ENCODE data around the gene ZBTB42. TPM values are rescaled to one million over a fixed set of nuclear protein-coding genes. Genes with fewer than 3 reads are reported as not detected.

The ZBTB42 gene
- total and polyA plus RNA-seq, 2 donors (not counting 3 experiments of a cell fraction or from before 2014, with no cell fraction given): 3.1 to 3.8 TPM

GRCh38 chr14:104822821-104823615 is 22.1 kb downstream of the ZBTB42 start:
- intact Hi-C loops (cut with micrococcal nuclease): no loop called here
- Histone ChIP-seq H3K9me1 (replicated peaks; ENCODE audit: control insufficient read depth, extremely low read depth, insufficient read depth, low read length) (no peaks in the 10 kb centered on the region), H3K4me1 (ENCODE audit: control insufficient read depth, extremely low read depth, insufficient read depth, low read length) (peaks cover 10% of the 10 kb centered on the region), H3K4me2 (ENCODE audit: insufficient read depth, low read length) (no peak overlapping the region), H4K20me1 (replicated peaks; ENCODE audit: control insufficient read depth, extremely low read depth, insufficient read depth, low read length) (no peaks in the 10 kb centered on the region), H3K79me2 (ENCODE audit: control insufficient read depth, insufficient read depth, low read length) (no peaks in the 10 kb centered on the region), H2AFZ (ENCODE audit: low read depth, low read length) (no peak overlapping the region), H3K36me3 (ENCODE audit: control insufficient read depth in 2 of 2, extremely low read depth in 1 of 2, insufficient read depth in 2 of 2, low read length in 2 of 2) (no peaks in the 10 kb centered on the region), H3K27ac (ENCODE audit: insufficient read depth, low read depth, low read length) (no peak overlapping the region), H3K9me3 (replicated peaks; ENCODE audit: control insufficient read depth, insufficient read depth, low read length) (no peaks in the 10 kb centered on the region), H3K9ac (replicated peaks; ENCODE audit: extremely low read depth, insufficient read depth, low read length) (no peak overlapping the region), H3K27me3 (ENCODE audit: control insufficient read depth in 2 of 2, insufficient read depth in 2 of 2, low read length in 2 of 2) (no peaks in the 10 kb centered on the region), H3K4me3 (replicated peaks in 1 of 3; ENCODE audit: insufficient read depth in 1 of 3, low read depth in 1 of 3, low read length in 3 of 3) (no peak overlapping the region)
- ChIA-PET POLR2A (no interaction called here), CTCF (interaction anchor here (5.0 kb wide), 1 partner anchor 53 kb away, joined by 67 read pairs; no protein-coding TSS in a partner anchor)
- dilution Hi-C loops (cut with MboI; ENCODE audit: extremely low pct_ligation_motif_present, low sequenced_read_pairs): no loop called here
- no peak for DNase-seq (ENCODE audit: low read depth, low spot score)
- BruUV-seq (replicated peaks): no TSS peak
- FAIRE-seq: no peak
- TF ChIP-seq CTCF (IDR thresholded peaks at IDR 0.05; ENCODE audit: extremely low read depth in 1 of 2, insufficient read depth in 1 of 2, low read depth in 1 of 2, low read length in 2 of 2) (no peak), GATA2 (IDR thresholded peaks at IDR 0.05; ENCODE audit: insufficient read depth, insufficient read length, low read depth, low read length) (no peak), MYC (IDR thresholded peaks at IDR 0.05; ENCODE audit: low read depth, low read length) (no peak), FOS (IDR thresholded peaks at IDR 0.05; ENCODE audit: borderline replicate concordance, insufficient read depth, low read length) (no peak), POLR2A (IDR thresholded peaks at IDR 0.05; ENCODE audit: low read depth, low read length) (no peak)
